ENCODE measurements around the gene CAV2. TPM values are rescaled to one million over a fixed set of nuclear protein-coding genes. Genes with fewer than 3 reads are reported as not detected.

The CAV2 gene
- total and polyA plus RNA-seq, 9 of the 15 experiments (the other 6 are each of a cell fraction or from before 2014, with no cell fraction given), result 16.1 to 137 (median 38.3) TPM

DNA sequence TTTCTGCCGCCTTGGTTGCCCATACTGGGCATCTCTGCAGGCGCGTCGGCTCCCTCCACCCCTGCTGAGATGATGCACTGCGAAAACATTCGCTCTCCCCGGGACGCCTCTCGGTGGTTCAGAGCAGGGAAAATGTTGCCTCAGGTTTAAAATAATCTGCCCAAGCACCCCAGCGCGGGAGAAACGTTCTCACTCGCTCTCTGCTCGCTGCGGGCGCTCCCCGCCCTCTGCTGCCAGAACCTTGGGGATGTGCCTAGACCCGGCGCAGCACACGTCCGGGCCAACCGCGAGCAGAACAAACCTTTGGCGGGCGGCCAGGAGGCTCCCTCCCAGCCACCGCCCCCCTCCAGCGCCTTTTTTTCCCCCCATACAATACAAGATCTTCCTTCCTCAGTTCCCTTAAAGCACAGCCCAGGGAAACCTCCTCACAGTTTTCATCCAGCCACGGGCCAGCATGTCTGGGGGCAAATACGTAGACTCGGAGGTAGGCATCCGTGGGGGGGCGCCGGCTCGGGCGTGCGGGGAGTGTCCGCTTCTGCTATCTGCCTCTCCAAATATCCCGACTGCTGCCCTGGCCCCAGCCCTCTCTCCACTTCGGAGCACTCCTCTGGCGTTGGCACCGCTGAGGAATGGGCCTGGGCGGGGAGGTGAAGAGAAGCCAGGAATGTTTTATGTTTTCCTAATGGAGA lies 25.2 kb downstream of the CAV2 start, which contains the start of gene CAV1 (continued):
- TF ChIP-seq, protein P1, sequence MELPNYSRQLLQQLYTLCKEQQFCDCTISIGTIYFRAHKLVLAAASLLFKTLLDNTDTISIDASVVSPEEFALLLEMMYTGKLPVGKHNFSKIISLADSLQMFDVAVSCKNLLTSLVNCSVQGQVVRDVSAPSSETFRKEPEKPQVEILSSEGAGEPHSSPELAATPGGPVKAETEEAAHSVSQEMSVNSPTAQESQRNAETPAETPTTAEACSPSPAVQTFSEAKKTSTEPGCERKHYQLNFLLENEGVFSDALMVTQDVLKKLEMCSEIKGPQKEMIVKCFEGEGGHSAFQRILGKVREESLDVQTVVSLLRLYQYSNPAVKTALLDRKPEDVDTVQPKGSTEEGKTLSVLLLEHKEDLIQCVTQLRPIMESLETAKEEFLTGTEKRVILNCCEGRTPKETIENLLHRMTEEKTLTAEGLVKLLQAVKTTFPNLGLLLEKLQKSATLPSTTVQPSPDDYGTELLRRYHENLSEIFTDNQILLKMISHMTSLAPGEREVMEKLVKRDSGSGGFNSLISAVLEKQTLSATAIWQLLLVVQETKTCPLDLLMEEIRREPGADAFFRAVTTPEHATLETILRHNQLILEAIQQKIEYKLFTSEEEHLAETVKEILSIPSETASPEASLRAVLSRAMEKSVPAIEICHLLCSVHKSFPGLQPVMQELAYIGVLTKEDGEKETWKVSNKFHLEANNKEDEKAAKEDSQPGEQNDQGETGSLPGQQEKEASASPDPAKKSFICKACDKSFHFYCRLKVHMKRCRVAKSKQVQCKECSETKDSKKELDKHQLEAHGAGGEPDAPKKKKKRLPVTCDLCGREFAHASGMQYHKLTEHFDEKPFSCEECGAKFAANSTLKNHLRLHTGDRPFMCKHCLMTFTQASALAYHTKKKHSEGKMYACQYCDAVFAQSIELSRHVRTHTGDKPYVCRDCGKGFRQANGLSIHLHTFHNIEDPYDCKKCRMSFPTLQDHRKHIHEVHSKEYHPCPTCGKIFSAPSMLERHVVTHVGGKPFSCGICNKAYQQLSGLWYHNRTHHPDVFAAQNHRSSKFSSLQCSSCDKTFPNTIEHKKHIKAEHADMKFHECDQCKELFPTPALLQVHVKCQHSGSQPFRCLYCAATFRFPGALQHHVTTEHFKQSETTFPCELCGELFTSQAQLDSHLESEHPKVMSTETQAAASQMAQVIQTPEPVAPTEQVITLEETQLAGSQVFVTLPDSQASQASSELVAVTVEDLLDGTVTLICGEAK (IDR thresholded peaks at IDR 0.05), result 0 out of 2 replicates have a peak, but pooled peaks have one; percentile 9
- TF ChIP-seq, protein P1 (CRISPR knock-in tag; IDR thresholded peaks at IDR 0.05), result no peak
- TF ChIP-seq TARDBP (IDR thresholded peaks at IDR 0.05) (no peak), CCNT2 (IDR thresholded peaks at IDR 0.05; ENCODE audit: borderline replicate concordance, extremely low read depth, insufficient read length, low read depth, low read length) (peak; percentile 42), BDP1 (IDR thresholded peaks at IDR 0.05; ENCODE audit: insufficient read depth, insufficient read length) (no peak), ZFX (CRISPR knock-in tag; IDR thresholded peaks at IDR 0.05) (peak; percentile 49), RB1 (IDR thresholded peaks at IDR 0.05; ENCODE audit: low read depth) (peak; percentile 50; the same call in 1 of the 2 replicates), RBM39 (optimal IDR thresholded peaks at IDR 0.05; ENCODE audit: low read depth, low read length) (no peak), MYNN (IDR thresholded peaks at IDR 0.05) (no peak), MYNN (CRISPR knock-in tag; IDR thresholded peaks at IDR 0.05) (no peak), MEF2A (IDR thresholded peaks at IDR 0.05; ENCODE audit: control insufficient read depth, low read depth, low read length) (no peak), TBP (optimal IDR thresholded peaks at IDR 0.05; ENCODE audit: low read depth, low read length) (no peak), MECOM (CRISPR knock-in tag; IDR thresholded peaks at IDR 0.05) (no peak), ETV5 (CRISPR knock-in tag; IDR thresholded peaks at IDR 0.05; ENCODE audit: low read depth) (peak; percentile 39; the same call in 1 of the 2 replicates), CREB1 (IDR thresholded peaks at IDR 0.05) (no peak; the same call in 1 of the 2 replicates), CREB1 (CRISPR knock-in tag; IDR thresholded peaks at IDR 0.05) (0 out of 2 replicates have a peak, but pooled peaks have one; percentile 1)
- TF ChIP-seq, protein P2, sequence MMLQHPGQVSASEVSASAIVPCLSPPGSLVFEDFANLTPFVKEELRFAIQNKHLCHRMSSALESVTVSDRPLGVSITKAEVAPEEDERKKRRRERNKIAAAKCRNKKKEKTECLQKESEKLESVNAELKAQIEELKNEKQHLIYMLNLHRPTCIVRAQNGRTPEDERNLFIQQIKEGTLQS (IDR thresholded peaks at IDR 0.05), result no peak
- TF ChIP-seq, protein P2 (CRISPR knock-in tag; conservative IDR thresholded peaks at IDR 0.05), result 0 out of 2 replicates have a peak, but pooled peaks have one; percentile 27
- TF ChIP-seq, protein P3, sequence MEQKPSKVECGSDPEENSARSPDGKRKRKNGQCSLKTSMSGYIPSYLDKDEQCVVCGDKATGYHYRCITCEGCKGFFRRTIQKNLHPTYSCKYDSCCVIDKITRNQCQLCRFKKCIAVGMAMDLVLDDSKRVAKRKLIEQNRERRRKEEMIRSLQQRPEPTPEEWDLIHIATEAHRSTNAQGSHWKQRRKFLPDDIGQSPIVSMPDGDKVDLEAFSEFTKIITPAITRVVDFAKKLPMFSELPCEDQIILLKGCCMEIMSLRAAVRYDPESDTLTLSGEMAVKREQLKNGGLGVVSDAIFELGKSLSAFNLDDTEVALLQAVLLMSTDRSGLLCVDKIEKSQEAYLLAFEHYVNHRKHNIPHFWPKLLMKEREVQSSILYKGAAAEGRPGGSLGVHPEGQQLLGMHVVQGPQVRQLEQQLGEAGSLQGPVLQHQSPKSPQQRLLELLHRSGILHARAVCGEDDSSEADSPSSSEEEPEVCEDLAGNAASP (IDR thresholded peaks at IDR 0.05), result no peak

Data from K562 (cell line).